H9 (cell line): Measurements from ENCODE around the gene GPR32. TPM values are rescaled to one million over a fixed set of nuclear protein-coding genes. Genes with fewer than 3 reads are reported as not detected.

Source experiments
- DNase-seq: peaks from one replicate; pipeline ENCODE4 v3.0.0-alpha.2; 2017
- H2AFZ ChIP-seq: one replicate; pipeline ENCODE4 v1.6.1; 2013; ENCODE audit warnings: mild to moderate bottlenecking, low read length, control low read depth, moderate library complexity
- H2AK5ac ChIP-seq: 2 replicates; pipeline ENCODE4 v1.6.1; 2013; ENCODE audit warnings: low read length, control low read depth, mixed read lengths; ENCODE audit not compliant: insufficient read length
- H2BK120ac ChIP-seq: one replicate; pipeline ENCODE4 v1.6.1; 2013; ENCODE audit warnings: low read depth, mild to moderate bottlenecking, low read length, control low read depth, inconsistent platforms; ENCODE audit not compliant: poor library complexity, severe bottlenecking
- H2BK12ac ChIP-seq: 2 replicates; pipeline ENCODE4 v1.6.1; 2013; ENCODE audit warnings: low read length, control low read depth, mixed read lengths, low read depth; ENCODE audit not compliant: insufficient read length
- H2BK15ac ChIP-seq: 2 replicates; pipeline ENCODE4 v1.6.1; 2013; ENCODE audit warnings: low read depth, low read length, control low read depth
- H2BK20ac ChIP-seq: one replicate; pipeline ENCODE4 v1.6.1; 2013; ENCODE audit warnings: low read depth, mild to moderate bottlenecking, low read length, control low read depth, inconsistent platforms; ENCODE audit not compliant: poor library complexity, severe bottlenecking
- H2BK5ac ChIP-seq: 2 replicates; pipeline ENCODE4 v1.6.1; 2013; ENCODE audit warnings: low read length, control low read depth, mixed read lengths; ENCODE audit not compliant: insufficient read length
- H3K14ac ChIP-seq: 2 replicates; pipeline ENCODE4 v1.6.1; 2013; ENCODE audit warnings: low read length, control low read depth; ENCODE audit not compliant: insufficient read depth
- H3K18ac ChIP-seq: 2 replicates; pipeline ENCODE4 v1.6.1; 2013; ENCODE audit warnings: low read depth, mild to moderate bottlenecking, mixed read lengths, low read length, control low read depth; ENCODE audit not compliant: insufficient read length
- H3K23ac ChIP-seq: 2 replicates; pipeline ENCODE4 v1.6.1; 2013; ENCODE audit warnings: low read length, control low read depth, mixed read lengths, low read depth; ENCODE audit not compliant: insufficient read length
- H3K23me2 ChIP-seq: 2 replicates; pipeline ENCODE4 v1.6.1; 2013; ENCODE audit warnings: low read depth, mild to moderate bottlenecking, mixed read lengths, low read length, control low read depth; ENCODE audit not compliant: insufficient read length, poor library complexity, severe bottlenecking
- H3K27ac ChIP-seq: 2 replicates; pipeline ENCODE4 v1.5.1; 2013; ENCODE audit warnings: low read length, control low read depth, mixed read lengths, low read depth; ENCODE audit not compliant: insufficient read length
- H3K27me3 ChIP-seq: 2 replicates; pipeline ENCODE4 v1.6.1; 2013; ENCODE audit warnings: low read length, control low read depth, inconsistent platforms; ENCODE audit not compliant: insufficient read depth
- H3K4ac ChIP-seq: 2 replicates; pipeline ENCODE4 v1.6.1; 2013; ENCODE audit warnings: low read depth, mild to moderate bottlenecking, control low read depth, inconsistent platforms, low read length, moderate library complexity
- H3K4me1 ChIP-seq: 2 replicates; pipeline ENCODE4 v1.6.1; 2013; ENCODE audit warnings: low read length, control low read depth, inconsistent platforms; ENCODE audit not compliant: insufficient read depth
- H3K4me2 ChIP-seq: 2 replicates; pipeline ENCODE4 v1.6.1; 2013; ENCODE audit warnings: low read length, control low read depth, mixed read lengths; ENCODE audit not compliant: insufficient read length, insufficient read depth
- H3K56ac ChIP-seq: 2 replicates; pipeline ENCODE4 v1.6.1; 2013; ENCODE audit warnings: low read depth, mild to moderate bottlenecking, mixed read lengths, low read length, control low read depth; ENCODE audit not compliant: insufficient read length
- H3K79me1 ChIP-seq: 2 replicates; pipeline ENCODE4 v1.6.1; 2013; ENCODE audit warnings: low read depth, mild to moderate bottlenecking, moderate library complexity, low read length, control low read depth, inconsistent platforms; ENCODE audit not compliant: insufficient read depth, poor library complexity, severe bottlenecking
- H3K79me2 ChIP-seq: 2 replicates; pipeline ENCODE4 v1.6.1; 2013; ENCODE audit warnings: low read length, control low read depth, inconsistent platforms; ENCODE audit not compliant: insufficient read depth
- H3K9ac ChIP-seq: 2 replicates; pipeline ENCODE4 v1.6.1; 2013; ENCODE audit warnings: low read length, control low read depth, mixed read lengths; ENCODE audit not compliant: insufficient read length; ENCODE audit errors: extremely low read depth
- H3K9me3 ChIP-seq: one replicate; pipeline ENCODE4 v1.6.1; 2013; ENCODE audit warnings: low read depth, low read length, inconsistent platforms; ENCODE audit not compliant: control insufficient read depth
- H3T11ph ChIP-seq: one replicate; pipeline ENCODE4 v1.6.1; 2013; ENCODE audit warnings: mild to moderate bottlenecking, low read length, control low read depth, inconsistent platforms
- H4K20me1 ChIP-seq: one replicate; pipeline ENCODE4 v1.6.1; 2013; ENCODE audit not compliant: control insufficient read depth, insufficient read length, insufficient read depth
- H4K5ac ChIP-seq: 2 replicates; pipeline ENCODE4 v1.6.1; 2013; ENCODE audit warnings: low read depth, mild to moderate bottlenecking, mixed read lengths, low read length, control low read depth; ENCODE audit not compliant: insufficient read length
- H4K8ac ChIP-seq: replicated peaks from 2 replicates; pipeline ENCODE4 v1.6.1; 2013; ENCODE audit warnings: low read length, control low read depth, mixed read lengths, low read depth; ENCODE audit not compliant: insufficient read length
- H4K91ac ChIP-seq: 2 replicates; pipeline ENCODE4 v1.6.1; 2013; ENCODE audit warnings: low read depth, mild to moderate bottlenecking, moderate library complexity, mixed read lengths, low read length, control low read depth; ENCODE audit not compliant: insufficient read length
- H3K27ac Mint-ChIP-seq, 3 experiments: 2 replicates in 2 of 3; 3 replicates in 1 of 3; pipeline ENCODE4 v1.8.0; 2020 to 2021; ENCODE audit warnings: mixed read lengths in 3 of 3, mild to moderate bottlenecking in 1 of 3, moderate library complexity in 1 of 3
- H3K27me3 Mint-ChIP-seq: 2 replicates; pipeline ENCODE4 v1.8.0; 2021; ENCODE audit warnings: low read depth, mild to moderate bottlenecking, moderate library complexity, mixed read lengths
- H3K36me3 Mint-ChIP-seq, 3 experiments: 2 replicates in 2 of 3; 3 replicates in 1 of 3; pipeline ENCODE4 v1.8.0; 2020 to 2021; ENCODE audit warnings: low read depth in 3 of 3, mixed read lengths in 3 of 3; ENCODE audit not compliant: insufficient read depth in 1 of 3
- H3K4me1 Mint-ChIP-seq, 2 experiments: 2 replicates each; pipeline ENCODE4 v1.8.0; 2020; ENCODE audit warnings: mixed read lengths in 2 of 2
- H3K4me3 Mint-ChIP-seq, 2 experiments: 2 replicates in 1 of 2; 3 replicates in 1 of 2; pipeline ENCODE4 v1.8.0; 2020 to 2021; ENCODE audit warnings: mild to moderate bottlenecking in 2 of 2, mixed read lengths in 2 of 2, moderate library complexity in 1 of 2
- H3K9me3 Mint-ChIP-seq, 2 experiments: 2 replicates in 1 of 2; 3 replicates in 1 of 2; pipeline ENCODE4 v1.8.0; 2020; ENCODE audit warnings: mild to moderate bottlenecking in 2 of 2, mixed read lengths in 2 of 2, moderate library complexity in 1 of 2
- CTCF ChIP-seq: fragments of 200-600 bp; sonication (generic); conservative IDR thresholded peaks from 3 replicates; pipeline ENCODE4 v1.8.0; 2021; ENCODE audit warnings: antibody characterized with exemption, mild to moderate bottlenecking
- WGBS: extraction: QIAGEN DNeasy Blood & Tissue Kit; methylation state at CpG from one replicate; pipeline ENCODE4 v1.1.7; 2013; ENCODE audit warnings: missing lambda C conversion rate, low lambda C conversion rate, mixed read lengths; ENCODE audit not compliant: insufficient read length; ENCODE audit errors: extremely low coverage; 5-methylcytosine and 5-hydroxymethylcytosine counted together
- total RNA-seq: library from RNA; stranded (reverse); gene quantifications from 2 replicates; pipeline ENCODE4 v1.2.1, GENCODE V29; 2021

The GPR32 gene
- total RNA-seq, 1 experiment from 2014 or later: not detected

- peak overlapping the region; percentile 92 for H3K4me2 ChIP-seq
- H3K18ac ChIP-seq: no peak overlapping the region
- no peak overlapping the region for H3K23ac ChIP-seq
- no peak overlapping the region for H4K8ac ChIP-seq
- Mint-ChIP-seq H3K9me3 (peaks cover 0 to 4% of the 10 kb centered on the region in 2 experiments; a peak in 2 of 5 replicates), H3K27me3 (peaks cover 87% of the 10 kb centered on the region), H3K4me3 (peak overlapping the region; percentile 33 to 76), H3K36me3 (peaks cover 0 to 2% (median 0%) of the 10 kb centered on the region in 3 experiments; a peak in 3 of 7 replicates), H3K4me1 (peaks cover 33 to 42% of the 10 kb centered on the region in 2 experiments), H3K27ac (no peak overlapping the region)
- H2BK12ac ChIP-seq: no peak overlapping the region
- H3K9me3 ChIP-seq: no peaks in the 10 kb centered on the region
- no CpG with 5 or more reads among the region's 21 CpGs for WGBS
- peaks cover 8% of the 10 kb centered on the region for H3K23me2 ChIP-seq
- H3K27ac ChIP-seq: no peak overlapping the region
- H4K20me1 ChIP-seq: no peaks in the 10 kb centered on the region
- H3K56ac ChIP-seq: no peak overlapping the region
- TF ChIP-seq CTCF: no peak
- H3K9ac ChIP-seq: no peak overlapping the region
- peaks cover 5% of the 10 kb centered on the region; the same call in 1 of the 2 replicates for H3K4me1 ChIP-seq
- H2BK15ac ChIP-seq: no peak overlapping the region
- no peak overlapping the region for H3K14ac ChIP-seq
- H2AFZ ChIP-seq: no peak overlapping the region
- H2BK120ac ChIP-seq: no peak overlapping the region
- no peak overlapping the region for H2BK5ac ChIP-seq
- H2AK5ac ChIP-seq: no peak overlapping the region
- no peak overlapping the region for H3T11ph ChIP-seq
- H4K91ac ChIP-seq: no peak overlapping the region
- no peaks in the 10 kb centered on the region for H3K79me2 ChIP-seq
- H3K27me3 ChIP-seq: peaks cover 11% of the 10 kb centered on the region
- no peak overlapping the region for H2BK20ac ChIP-seq
- H3K4ac ChIP-seq: no peak overlapping the region
- H4K5ac ChIP-seq: no peak overlapping the region
- no peaks in the 10 kb centered on the region for H3K79me1 ChIP-seq
- peak; percentile 67 for DNase-seq
Measured at GRCh38 chr19:50820549-50821247, 50.4 kb downstream of the GPR32 start.
